ENCODE measurements around the gene PLA2G6. TPM values are rescaled to one million over a fixed set of nuclear protein-coding genes. Genes with fewer than 3 reads are reported as not detected.

The PLA2G6 gene
- total RNA-seq, 1 experiment from 2014 or later = 36.0 TPM

- CTCF ChIA-PET = no interaction called here
- POLR2A ChIA-PET = interaction anchor here (1.0 kb wide), 1 partner anchor 9 kb away, joined by 8 read pairs; no protein-coding TSS in a partner anchor
- H2AFZ ChIP-seq (ENCODE audit: low read depth, low read length, poor library complexity, severe bottlenecking) = no peak overlapping the region
- H3K9me2 ChIP-seq (ENCODE audit: insufficient read depth) = no peaks in the 10 kb centered on the region
- intact Hi-C loops (cut with micrococcal nuclease) = loop anchor here (10.0 kb wide), 1 partner anchor 106 kb away; the partner anchor contains the start of gene BAIAP2L2
- H3K4me2 ChIP-seq (ENCODE audit: low read length) = 0 out of 2 replicates have a peak overlapping the region, but pooled peaks have one; percentile 12
- H3K4me1 ChIP-seq (ENCODE audit: control insufficient read depth in 1 of 2, insufficient read depth in 2 of 2, low read length in 2 of 2) = peaks cover 26 to 46% of the 10 kb centered on the region in 2 experiments
- no peak overlapping the region for H3K4me3 ChIP-seq (replicated peaks in 1 of 2; ENCODE audit: low read depth in 1 of 2, low read length in 2 of 2)
- H3K9me3 ChIP-seq (ENCODE audit: control insufficient read depth in 1 of 2, insufficient read depth in 1 of 2, low read depth in 1 of 2, low read length in 2 of 2) = no peaks in the 10 kb centered on the region
- RAD21 ChIA-PET (ENCODE audit: low non-redundant PET in 1 of 2, low total read pairs in 2 of 2, uncharacterized antibody in 2 of 2, unreplicated experiment in 2 of 2) = no interaction called here
- H4K20me1 ChIP-seq (ENCODE audit: insufficient read depth) = no peaks in the 10 kb centered on the region
- peaks cover 3 to 4% of the 10 kb centered on the region in 2 experiments; a peak in 2 of 4 replicates for H3K36me3 ChIP-seq (ENCODE audit: control insufficient read depth in 1 of 2, insufficient read depth in 2 of 2, low read length in 2 of 2)
- no peaks in the 10 kb centered on the region for H3K79me2 ChIP-seq (ENCODE audit: insufficient read depth, low read length)
- no peak for DNase-seq (ENCODE audit: low read depth, low spot score)
- peak overlapping the region; percentile 79 for H3K27ac ChIP-seq (ENCODE audit: low read depth, low read length)
- H3K27me3 ChIP-seq (ENCODE audit: insufficient read depth, low read length) = no peaks in the 10 kb centered on the region
- ATAC-seq = no peak
- no TSS peak for BruUV-seq (replicated peaks)
- TF ChIP-seq, protein P1, sequence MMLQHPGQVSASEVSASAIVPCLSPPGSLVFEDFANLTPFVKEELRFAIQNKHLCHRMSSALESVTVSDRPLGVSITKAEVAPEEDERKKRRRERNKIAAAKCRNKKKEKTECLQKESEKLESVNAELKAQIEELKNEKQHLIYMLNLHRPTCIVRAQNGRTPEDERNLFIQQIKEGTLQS (IDR thresholded peaks at IDR 0.05) = no peak
- TF ChIP-seq SP1 (IDR thresholded peaks at IDR 0.05; ENCODE audit: low read depth) (no peak), RAD21 (IDR thresholded peaks at IDR 0.05; ENCODE audit: low read depth) (no peak), ZNF274 (IDR thresholded peaks at IDR 0.05; ENCODE audit: low read depth, low read length) (no peak), FOSL1 (IDR thresholded peaks at IDR 0.05; ENCODE audit: low read depth) (no peak), TCF7L2 (IDR thresholded peaks at IDR 0.05; ENCODE audit: borderline replicate concordance, extremely low read depth, insufficient read depth, insufficient read length) (no peak), REST (IDR thresholded peaks at IDR 0.05; ENCODE audit: low read depth) (no peak), CBX3 (IDR thresholded peaks at IDR 0.05; ENCODE audit: low read depth) (no peak), POLR2A (IDR thresholded peaks at IDR 0.05; ENCODE audit: borderline replicate concordance, extremely low read depth, insufficient read depth, insufficient read length) (no peak), MAX (IDR thresholded peaks at IDR 0.05) (no peak), SRF (IDR thresholded peaks at IDR 0.05; ENCODE audit: low read depth) (no peak), EZH2phosphoT487 (IDR thresholded peaks at IDR 0.05; ENCODE audit: borderline replicate concordance) (no peak), SIN3A (IDR thresholded peaks at IDR 0.05; ENCODE audit: low read depth) (no peak), ZBTB33 (IDR thresholded peaks at IDR 0.05; ENCODE audit: extremely low read depth, insufficient replicate concordance, low read length) (no peak), JUND (IDR thresholded peaks at IDR 0.05) (no peak), ELF1 (IDR thresholded peaks at IDR 0.05; ENCODE audit: borderline replicate concordance, low read depth) (no peak), CTCF (IDR thresholded peaks at IDR 0.05 in 2 of 3, conservative IDR thresholded peaks at IDR 0.05 in 1 of 3; ENCODE audit: borderline replicate concordance in 1 of 3, insufficient read depth in 1 of 3, low read depth in 2 of 3, low read length in 2 of 3) (no peak)
- H3K9ac ChIP-seq (ENCODE audit: low read length) = peak overlapping the region; percentile 77
These were observed 39.2 kb upstream of the PLA2G6 start for GRCh38 chr22:38220653-38221386.
